Activated gamma-delta T cell treated with anti-CD3 and anti-CD28 coated beads, Interleukin-2, amount 50 U/mL, for 16 hours (primary cell): ENCODE results near the gene CNNM3.
A peak's percentile ranks its signal among the peaks of the same experiment; 100 is the strongest.

Experiments used
- DNase-seq: peaks from one replicate; pipeline ENCODE4 v3.0.0-alpha.2; 2020; ENCODE audit warnings: low read depth

The CNNM3 gene

DNA sequence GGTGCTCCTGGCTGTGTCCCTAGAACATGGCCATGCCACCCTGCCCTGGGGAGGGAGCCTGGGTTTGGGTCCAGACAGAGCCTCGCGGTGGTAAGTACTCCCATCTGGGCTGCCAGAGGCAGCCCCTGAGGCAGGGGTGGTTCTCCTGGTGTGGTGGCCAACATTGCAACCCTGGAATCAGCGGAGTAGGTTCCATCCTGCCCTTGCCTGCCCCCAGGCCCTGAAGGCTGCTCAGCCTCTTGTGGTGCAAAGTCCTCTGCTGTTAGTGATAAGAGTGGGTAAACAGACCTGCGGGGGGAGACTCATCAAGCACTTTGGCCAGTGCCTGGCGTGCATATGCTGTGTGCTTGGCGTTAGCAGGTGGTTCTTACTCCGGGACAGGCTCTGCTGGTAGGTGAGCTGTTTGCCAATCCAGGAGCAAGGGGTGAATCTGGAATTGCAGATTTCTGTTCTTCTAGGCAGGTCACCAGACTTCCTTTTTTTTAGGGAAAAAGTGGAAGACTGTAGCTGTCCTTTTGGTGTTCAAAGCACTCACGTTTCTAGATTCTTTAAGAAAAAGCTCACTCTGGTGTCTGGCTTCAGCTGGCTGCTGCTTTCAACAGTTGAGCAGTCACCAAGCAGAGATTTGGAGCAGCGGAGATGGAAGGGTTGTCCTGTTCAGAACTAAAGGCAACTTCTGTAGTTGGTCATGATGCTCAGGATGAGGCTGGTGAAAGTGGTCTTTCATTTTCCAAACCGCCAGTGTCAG is 3.2 kb downstream of the CNNM3 start:
- no peak for DNase-seq

DNA sequence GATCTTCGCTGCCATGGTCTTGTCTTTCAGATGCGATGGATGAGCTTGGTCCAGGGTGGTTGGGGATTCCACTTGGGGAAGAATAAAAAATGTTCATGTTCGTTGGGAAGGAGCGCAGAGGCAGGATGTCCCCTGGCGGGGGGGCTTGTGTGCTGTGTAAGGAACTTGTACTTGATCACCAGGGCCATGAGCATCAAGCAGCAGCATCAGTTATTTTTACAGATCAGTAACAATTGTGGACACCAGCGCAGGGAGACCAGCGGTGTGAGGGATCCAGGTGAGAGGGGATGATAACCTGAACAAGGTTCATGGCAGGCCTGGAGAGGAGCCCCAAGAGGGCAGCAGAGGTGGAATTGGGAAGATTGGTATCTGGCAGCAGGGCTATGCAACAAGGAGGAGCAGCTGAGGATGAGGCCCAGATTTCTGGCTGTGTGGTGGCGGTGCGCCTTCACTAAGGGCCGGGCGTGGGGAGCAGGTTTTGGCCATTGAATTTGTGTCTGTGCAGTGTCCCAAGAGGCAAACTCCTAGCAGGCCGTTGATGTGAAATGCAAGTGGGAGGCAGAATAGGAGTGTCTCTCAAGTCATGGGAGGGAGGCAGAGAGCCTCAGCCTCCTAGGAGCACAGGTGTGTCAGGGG is 3.9 kb downstream of the CNNM3 start:
- no peak for DNase-seq

GRCh38 chr2:96821113-96821675 is 5.1 kb downstream of the CNNM3 start:
- DNase-seq, result no peak

DNA sequence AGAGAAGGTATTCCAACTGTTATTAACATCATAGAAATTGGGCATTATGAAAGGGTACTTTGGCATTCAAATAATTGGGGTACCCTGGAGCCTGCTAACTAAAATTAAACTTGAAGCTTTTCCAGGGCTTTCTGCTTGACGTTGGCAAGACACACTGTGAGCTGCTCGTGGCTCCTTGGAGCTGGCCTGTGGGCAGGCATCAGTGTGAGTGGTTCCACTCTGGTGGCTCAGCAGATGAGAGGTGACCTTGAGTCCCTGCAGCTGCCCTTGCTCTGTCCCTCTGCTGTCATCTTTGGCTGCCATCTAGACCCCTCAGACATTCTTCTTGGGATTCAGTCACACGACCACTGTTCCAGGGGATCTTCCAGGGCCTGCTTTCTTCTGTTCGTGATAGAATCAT is 6.7 kb downstream of the CNNM3 start:
- no peak for DNase-seq

- no peak for DNase-seq
Measured at GRCh38 chr2:96823198-96823597, 7.1 kb downstream of the CNNM3 start.

DNA sequence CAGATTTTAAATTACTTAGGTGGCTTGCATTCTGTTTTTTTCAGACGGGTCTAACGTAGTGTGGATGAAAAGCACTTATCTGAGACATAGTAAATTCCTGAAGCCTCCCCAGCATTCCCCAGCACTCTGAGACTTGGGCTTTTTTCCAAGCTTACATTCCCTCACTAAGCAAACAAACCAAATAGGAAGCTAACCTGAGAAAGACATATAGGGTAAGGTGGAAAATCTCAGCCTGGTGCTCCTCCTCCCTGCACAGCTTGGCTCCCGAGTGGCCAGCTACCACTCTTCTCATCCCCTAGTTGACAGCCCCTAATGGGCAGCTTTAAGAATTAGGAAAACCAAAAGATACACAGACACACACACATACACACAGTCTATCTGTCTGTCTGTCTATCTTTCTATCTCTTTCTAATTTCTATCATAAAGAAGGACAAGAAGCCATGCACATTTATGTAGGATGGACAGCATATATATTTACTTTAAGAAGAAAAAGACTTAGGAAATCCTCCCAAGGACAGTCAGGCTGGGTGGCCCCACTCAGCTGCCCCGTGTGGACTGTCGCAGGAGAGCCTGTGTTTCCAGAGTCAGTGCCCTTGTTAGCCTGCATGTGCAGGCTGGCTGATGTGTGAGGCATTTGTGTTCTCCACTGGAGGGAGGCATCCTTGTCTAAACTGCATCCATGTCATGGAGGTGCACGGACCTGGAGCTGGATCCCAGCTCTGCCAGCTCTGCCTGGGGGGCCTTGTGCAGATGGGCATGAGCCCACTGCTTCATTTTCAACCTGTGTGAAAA is 8.2 kb downstream of the CNNM3 start:
- DNase-seq, result no peak

DNA sequence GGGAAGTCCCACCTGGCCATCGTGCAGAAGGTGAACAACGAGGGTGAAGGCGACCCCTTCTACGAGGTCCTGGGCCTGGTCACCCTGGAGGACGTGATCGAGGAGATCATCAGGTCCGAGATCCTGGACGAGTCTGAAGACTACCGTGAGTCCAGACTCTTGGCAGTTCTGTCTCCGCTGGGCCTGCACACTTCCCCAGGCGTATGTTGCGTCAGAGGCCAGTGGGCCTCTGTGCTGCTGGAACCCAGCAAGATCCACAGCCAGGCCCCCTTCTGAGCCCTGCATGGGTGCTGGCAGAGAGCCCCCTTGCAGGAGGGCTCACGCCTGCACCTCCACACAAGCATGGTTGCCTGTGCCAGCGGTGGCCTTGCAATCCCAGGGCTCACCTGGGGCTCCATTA is 9.0 kb downstream of the CNNM3 start:
- no peak for DNase-seq

- DNase-seq, result no peak
Measured at GRCh38 chr2:96826546-96827278, 10.6 kb downstream of the CNNM3 start.

- DNase-seq, result no peak
Measured at GRCh38 chr2:96828436-96828835, 12.4 kb downstream of the CNNM3 start.

GRCh38 chr2:96828874-96829273 is 12.8 kb downstream of the CNNM3 start:
- no peak for DNase-seq

DNA sequence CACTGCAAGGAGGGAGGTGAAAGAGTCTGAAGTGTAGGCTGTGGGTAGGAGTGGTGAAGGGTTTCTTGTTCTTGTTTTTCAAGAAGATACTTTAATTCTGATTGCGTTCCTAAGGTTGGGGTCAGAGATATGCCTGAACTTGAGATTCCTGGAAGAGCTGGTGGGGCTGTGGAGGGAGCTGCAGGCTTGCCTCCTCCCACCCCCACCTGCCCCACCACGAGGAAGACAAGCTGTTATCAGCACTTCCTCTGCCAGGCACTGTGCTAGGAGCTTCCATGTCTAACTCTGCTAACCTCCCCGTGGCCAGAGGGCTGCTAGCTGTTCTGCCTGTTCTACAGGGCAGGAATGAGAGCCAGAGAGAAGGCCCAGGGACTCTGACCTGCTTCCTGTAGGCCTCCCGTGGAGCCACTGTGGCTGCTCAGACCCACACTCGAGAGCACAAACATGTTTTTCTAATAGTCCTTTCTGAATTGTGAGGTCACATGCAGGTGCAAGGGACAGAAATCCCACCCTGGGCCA is 14.0 kb downstream of the CNNM3 start:
- DNase-seq, result no peak

DNA sequence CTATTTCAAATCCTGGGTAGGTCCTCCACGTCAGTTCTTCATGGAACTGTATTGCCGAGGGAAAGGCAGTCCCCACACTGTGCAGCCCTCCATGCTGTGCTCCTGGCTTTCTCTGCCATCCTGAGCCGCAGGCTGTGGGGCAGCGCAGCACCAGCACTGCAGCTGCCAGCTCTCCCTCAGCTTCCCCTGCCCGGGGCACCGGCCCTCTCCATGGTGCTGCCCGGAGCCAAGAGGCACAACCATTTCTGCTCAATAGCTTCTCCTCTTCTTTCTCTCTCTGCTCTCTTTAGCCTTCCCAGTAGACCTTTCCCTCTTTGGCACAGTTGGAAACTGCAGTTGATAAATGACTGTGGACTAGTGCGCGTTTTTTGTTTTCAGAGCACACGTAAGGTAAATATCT is 15.6 kb downstream of the CNNM3 start:
- DNase-seq, result no peak

GRCh38 chr2:96832408-96832753 is 16.3 kb downstream of the CNNM3 start:
- DNase-seq, result no peak

- no peak for DNase-seq
Measured at GRCh38 chr2:96832754-96833507, 16.9 kb downstream of the CNNM3 start.

GRCh38 chr2:96835830-96836229 is 19.8 kb downstream of the CNNM3 start:
- DNase-seq, result no peak

GRCh38 chr2:96837575-96837974 is 21.5 kb downstream of the CNNM3 start:
- no peak for DNase-seq

DNA sequence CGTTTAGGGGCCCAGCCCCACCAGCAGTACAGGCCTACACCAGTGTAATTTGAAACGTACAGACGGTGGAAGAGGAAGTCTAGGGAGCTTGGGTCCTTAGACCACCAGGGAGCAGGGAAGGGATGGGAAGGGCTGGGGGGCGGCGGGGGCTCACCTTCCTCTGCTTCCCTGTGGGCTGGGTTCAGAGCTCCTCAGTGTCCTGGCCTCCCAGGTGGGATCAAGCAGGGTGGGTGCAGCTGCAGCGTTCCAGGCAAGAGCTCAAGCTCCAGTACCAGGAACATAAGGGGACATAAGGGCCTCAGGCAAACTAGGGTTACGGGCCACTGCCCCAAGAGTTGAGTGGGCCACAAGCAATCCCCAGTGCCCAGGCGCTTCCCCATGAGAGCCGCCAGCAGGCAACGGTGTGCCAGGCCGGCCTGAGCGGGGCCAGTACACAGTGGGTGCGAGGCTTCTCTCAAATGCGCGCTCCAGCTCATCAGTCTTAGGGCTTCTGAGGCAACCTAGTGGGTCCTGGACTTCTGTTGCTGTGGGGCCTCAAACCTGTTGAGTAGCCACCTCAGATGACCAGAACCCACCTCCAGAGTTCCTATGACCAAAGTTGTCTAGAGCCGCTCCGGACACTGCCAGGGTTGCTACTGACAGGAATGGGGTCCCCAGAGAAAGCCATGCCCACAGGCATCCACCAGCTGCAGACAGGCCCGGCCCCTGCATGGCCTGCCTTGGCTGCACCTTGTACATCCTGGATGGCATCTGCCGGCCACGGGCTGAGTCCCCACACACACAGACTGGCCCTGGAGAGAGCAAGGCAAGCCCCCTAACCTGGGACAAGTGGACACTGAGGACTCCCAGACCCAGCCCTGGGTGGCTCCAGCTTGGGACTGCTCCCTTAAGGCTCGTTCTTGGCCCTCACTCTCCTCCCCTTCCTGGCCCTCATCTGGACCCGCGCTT is 22.6 kb downstream of the CNNM3 start:
- no peak for DNase-seq

- DNase-seq, result peak; percentile 71
Measured at GRCh38 chr2:96839293-96839874, 23.3 kb downstream of the CNNM3 start.
